ENCODE data around the gene AURKA. TPM values are rescaled to one million over a fixed set of nuclear protein-coding genes. Genes with fewer than 3 reads are reported as not detected.

Gene AURKA
- total and polyA plus RNA-seq, 9 of the 15 experiments (the other 6 are each of a cell fraction or from before 2014, with no cell fraction given): 72.7 to 162 (median 113) TPM

DNA sequence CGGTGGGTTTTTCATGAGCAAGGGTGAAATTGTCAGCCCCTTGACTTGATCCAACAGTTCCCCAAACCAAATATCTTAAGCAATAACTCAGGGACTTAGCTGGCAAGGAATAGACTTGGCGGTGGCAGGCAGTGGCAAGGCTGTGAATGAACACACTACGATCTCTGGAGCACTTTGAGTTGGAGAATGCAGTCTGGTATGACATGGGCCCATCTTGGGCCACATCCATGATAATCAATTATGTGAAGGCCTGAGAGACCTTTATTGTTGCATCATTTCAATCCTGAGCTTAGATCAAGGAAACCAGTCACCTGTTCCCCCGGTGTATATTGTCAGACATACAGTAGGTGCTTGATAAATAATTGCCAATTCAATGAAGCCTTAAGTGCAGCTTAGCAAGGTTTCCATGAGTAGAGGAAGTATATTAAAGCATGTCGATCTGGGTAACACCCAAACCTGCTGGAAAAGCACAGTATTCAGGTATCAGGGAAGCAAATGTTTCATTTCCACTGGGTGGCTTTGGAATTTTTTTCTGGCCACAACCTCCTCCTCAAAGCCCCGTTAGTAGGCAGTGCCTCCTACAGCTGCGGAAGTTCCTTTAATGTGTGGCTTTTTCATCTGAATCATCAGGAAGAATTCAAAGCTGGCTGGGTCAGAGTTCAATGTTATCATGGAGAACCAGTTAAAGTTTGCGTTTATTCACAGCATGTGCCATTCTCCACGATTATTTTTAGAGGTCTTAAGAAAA is 30.2 kb upstream of the AURKA start (continued):
- TF ChIP-seq, protein P1, sequence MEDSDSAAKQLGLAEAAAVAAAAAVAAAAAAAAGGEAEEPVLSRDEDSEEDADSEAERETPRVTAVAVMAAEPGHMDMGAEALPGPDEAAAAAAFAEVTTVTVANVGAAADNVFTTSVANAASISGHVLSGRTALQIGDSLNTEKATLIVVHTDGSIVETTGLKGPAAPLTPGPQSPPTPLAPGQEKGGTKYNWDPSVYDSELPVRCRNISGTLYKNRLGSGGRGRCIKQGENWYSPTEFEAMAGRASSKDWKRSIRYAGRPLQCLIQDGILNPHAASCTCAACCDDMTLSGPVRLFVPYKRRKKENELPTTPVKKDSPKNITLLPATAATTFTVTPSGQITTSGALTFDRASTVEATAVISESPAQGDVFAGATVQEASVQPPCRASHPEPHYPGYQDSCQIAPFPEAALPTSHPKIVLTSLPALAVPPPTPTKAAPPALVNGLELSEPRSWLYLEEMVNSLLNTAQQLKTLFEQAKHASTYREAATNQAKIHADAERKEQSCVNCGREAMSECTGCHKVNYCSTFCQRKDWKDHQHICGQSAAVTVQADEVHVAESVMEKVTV (CRISPR knock-in tag; IDR thresholded peaks at IDR 0.05): no peak
- no peak for TF ChIP-seq ILK (tag; IDR thresholded peaks at IDR 0.05; ENCODE audit: borderline replicate concordance, low read depth)
- TF ChIP-seq BCOR (IDR thresholded peaks at IDR 0.05): no peak
- TF ChIP-seq CBFA2T3 (IDR thresholded peaks at IDR 0.05): peak; percentile 77
- TF ChIP-seq ARID1B (IDR thresholded peaks at IDR 0.05): peak; percentile 72
- no peak for TF ChIP-seq ATF1 (CRISPR knock-in tag; IDR thresholded peaks at IDR 0.05)
- TF ChIP-seq ATF1 (tag; IDR thresholded peaks at IDR 0.05): no peak
- no peak for TF ChIP-seq ARID2 (IDR thresholded peaks at IDR 0.05)
- TF ChIP-seq, protein P2, sequence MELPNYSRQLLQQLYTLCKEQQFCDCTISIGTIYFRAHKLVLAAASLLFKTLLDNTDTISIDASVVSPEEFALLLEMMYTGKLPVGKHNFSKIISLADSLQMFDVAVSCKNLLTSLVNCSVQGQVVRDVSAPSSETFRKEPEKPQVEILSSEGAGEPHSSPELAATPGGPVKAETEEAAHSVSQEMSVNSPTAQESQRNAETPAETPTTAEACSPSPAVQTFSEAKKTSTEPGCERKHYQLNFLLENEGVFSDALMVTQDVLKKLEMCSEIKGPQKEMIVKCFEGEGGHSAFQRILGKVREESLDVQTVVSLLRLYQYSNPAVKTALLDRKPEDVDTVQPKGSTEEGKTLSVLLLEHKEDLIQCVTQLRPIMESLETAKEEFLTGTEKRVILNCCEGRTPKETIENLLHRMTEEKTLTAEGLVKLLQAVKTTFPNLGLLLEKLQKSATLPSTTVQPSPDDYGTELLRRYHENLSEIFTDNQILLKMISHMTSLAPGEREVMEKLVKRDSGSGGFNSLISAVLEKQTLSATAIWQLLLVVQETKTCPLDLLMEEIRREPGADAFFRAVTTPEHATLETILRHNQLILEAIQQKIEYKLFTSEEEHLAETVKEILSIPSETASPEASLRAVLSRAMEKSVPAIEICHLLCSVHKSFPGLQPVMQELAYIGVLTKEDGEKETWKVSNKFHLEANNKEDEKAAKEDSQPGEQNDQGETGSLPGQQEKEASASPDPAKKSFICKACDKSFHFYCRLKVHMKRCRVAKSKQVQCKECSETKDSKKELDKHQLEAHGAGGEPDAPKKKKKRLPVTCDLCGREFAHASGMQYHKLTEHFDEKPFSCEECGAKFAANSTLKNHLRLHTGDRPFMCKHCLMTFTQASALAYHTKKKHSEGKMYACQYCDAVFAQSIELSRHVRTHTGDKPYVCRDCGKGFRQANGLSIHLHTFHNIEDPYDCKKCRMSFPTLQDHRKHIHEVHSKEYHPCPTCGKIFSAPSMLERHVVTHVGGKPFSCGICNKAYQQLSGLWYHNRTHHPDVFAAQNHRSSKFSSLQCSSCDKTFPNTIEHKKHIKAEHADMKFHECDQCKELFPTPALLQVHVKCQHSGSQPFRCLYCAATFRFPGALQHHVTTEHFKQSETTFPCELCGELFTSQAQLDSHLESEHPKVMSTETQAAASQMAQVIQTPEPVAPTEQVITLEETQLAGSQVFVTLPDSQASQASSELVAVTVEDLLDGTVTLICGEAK (IDR thresholded peaks at IDR 0.05): no peak
- TF ChIP-seq, protein P2 (CRISPR knock-in tag; IDR thresholded peaks at IDR 0.05): no peak
- TF ChIP-seq FOXJ2 (tag; IDR thresholded peaks at IDR 0.05): no peak
- TF ChIP-seq, protein P3, sequence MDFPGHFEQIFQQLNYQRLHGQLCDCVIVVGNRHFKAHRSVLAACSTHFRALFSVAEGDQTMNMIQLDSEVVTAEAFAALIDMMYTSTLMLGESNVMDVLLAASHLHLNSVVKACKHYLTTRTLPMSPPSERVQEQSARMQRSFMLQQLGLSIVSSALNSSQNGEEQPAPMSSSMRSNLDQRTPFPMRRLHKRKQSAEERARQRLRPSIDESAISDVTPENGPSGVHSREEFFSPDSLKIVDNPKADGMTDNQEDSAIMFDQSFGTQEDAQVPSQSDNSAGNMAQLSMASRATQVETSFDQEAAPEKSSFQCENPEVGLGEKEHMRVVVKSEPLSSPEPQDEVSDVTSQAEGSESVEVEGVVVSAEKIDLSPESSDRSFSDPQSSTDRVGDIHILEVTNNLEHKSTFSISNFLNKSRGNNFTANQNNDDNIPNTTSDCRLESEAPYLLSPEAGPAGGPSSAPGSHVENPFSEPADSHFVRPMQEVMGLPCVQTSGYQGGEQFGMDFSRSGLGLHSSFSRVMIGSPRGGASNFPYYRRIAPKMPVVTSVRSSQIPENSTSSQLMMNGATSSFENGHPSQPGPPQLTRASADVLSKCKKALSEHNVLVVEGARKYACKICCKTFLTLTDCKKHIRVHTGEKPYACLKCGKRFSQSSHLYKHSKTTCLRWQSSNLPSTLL (IDR thresholded peaks at IDR 0.05): no peak
- 0 out of 2 replicates have a peak, but pooled peaks have one; percentile 19 for TF ChIP-seq TAL1 (IDR thresholded peaks at IDR 0.05)
- TF ChIP-seq ZBED1 (IDR thresholded peaks at IDR 0.05): no peak
- 0 out of 2 replicates have a peak, but pooled peaks have one; percentile 9 for TF ChIP-seq SMAD4 (CRISPR knock-in tag; conservative IDR thresholded peaks at IDR 0.05)

All from K562 (cell line).